B cell (primary cell): Measurements from ENCODE around the gene INSR. TPM values are rescaled to one million over a fixed set of nuclear protein-coding genes. Genes with fewer than 3 reads are reported as not detected.

Source experiments
- ATAC-seq: fragments of 200-7000 bp; cut with Tn5 transposase; one replicate; pipeline ENCODE4 v1.10.0; 2021; ENCODE audit warnings: low read depth, mild to moderate bottlenecking, moderate number of reproducible peaks, moderate library complexity
- CTCF ChIA-PET: fragments of 350-600 bp; sonication (Branson Sonifier 250); formaldehyde crosslinking; loops from one replicate; lab custom pipeline; 2021; ENCODE audit warnings: antibody characterized with exemption, inconsistent platforms; lab: Charles Lee
- POLR2A ChIA-PET: fragments of 350-600 bp; sonication (Branson Sonifier 250); formaldehyde crosslinking; loops from one replicate; lab custom pipeline; 2021; ENCODE audit warnings: antibody characterized with exemption; lab: Charles Lee
- DNase-seq: peaks from one replicate; pipeline ENCODE4 v3.0.0; 2013
- H2AFZ ChIP-seq: 2 replicates; pipeline ENCODE4 v1.6.1; 2012; ENCODE audit warnings: mild to moderate bottlenecking, low read depth, low read length; ENCODE audit not compliant: insufficient read depth, poor library complexity, severe bottlenecking
- H3K27ac ChIP-seq, 2 donors: 1 replicate in 1 of 2; 2 replicates in 1 of 2; pipeline ENCODE4 v1.5.1; 2012 to 2013; ENCODE audit warnings: low read length in 2 of 2, mild to moderate bottlenecking in 2 of 2, moderate library complexity in 1 of 2
- H3K27me3 ChIP-seq, 4 experiments: fragments of 200-600 bp in 1 of 4; sonication (generic) in 1 of 4; replicated peaks in 1 of 4; 1 replicate in 2 of 4; 2 replicates in 2 of 4; pipeline versions ENCODE4 v1.6.1 to v1.7.0; 2013 to 2016; ENCODE audit warnings: low read length in 3 of 4, mild to moderate bottlenecking in 2 of 4, mixed read lengths in 1 of 4, moderate library complexity in 1 of 4; ENCODE audit not compliant: insufficient read depth in 4 of 4, control insufficient read depth in 3 of 4; ENCODE audit errors: control extremely low read depth in 1 of 4
- H3K36me3 ChIP-seq, 2 experiments: replicated peaks in 1 of 2; 1 replicate in 1 of 2; 2 replicates in 1 of 2; pipeline versions ENCODE4 v1.6.1 to v1.7.1; 2013; ENCODE audit warnings: low read length in 1 of 2; ENCODE audit not compliant: insufficient read depth in 2 of 2, control insufficient read depth in 1 of 2; ENCODE audit errors: control extremely low read depth in 1 of 2, extremely low read depth in 1 of 2
- H3K4me1 ChIP-seq, 2 donors: fragments of 200-600 bp in 1 of 2; sonication (generic) in 1 of 2; 1 replicate in 1 of 2; 2 replicates in 1 of 2; pipeline versions ENCODE4 v1.5.1 to v1.6.1; 2013 to 2017; ENCODE audit warnings: low read length in 2 of 2; ENCODE audit not compliant: control insufficient read depth in 2 of 2, insufficient read depth in 2 of 2
- H3K4me2 ChIP-seq: replicated peaks from 2 replicates; pipeline ENCODE3; 2012; ENCODE audit warnings: mild to moderate bottlenecking, low read depth, low read length; ENCODE audit not compliant: poor library complexity, severe bottlenecking
- H3K4me3 ChIP-seq, 5 experiments: fragments of 200-600 bp in 1 of 5; sonication (generic) in 1 of 5; 1 replicate in 3 of 5; 2 replicates in 2 of 5; pipeline versions ENCODE4 v1.5.1 to v1.7.0; 2011 to 2016; ENCODE audit warnings: low read length in 4 of 5, mild to moderate bottlenecking in 4 of 5, low read depth in 2 of 5, control low read depth in 1 of 5, moderate library complexity in 1 of 5; ENCODE audit not compliant: insufficient read depth in 1 of 5; ENCODE audit errors: control extremely low read depth in 1 of 5, extremely low read depth in 1 of 5
- H3K79me2 ChIP-seq: fragments of 200-600 bp; sonication (generic); one replicate; pipeline ENCODE4 v1.6.0; 2016; ENCODE audit warnings: low read length; ENCODE audit not compliant: control insufficient read depth, insufficient read depth
- H3K9ac ChIP-seq: fragments of 200-600 bp; sonication (generic); 2 replicates; pipeline ENCODE4 v1.6.1; 2017; ENCODE audit warnings: mild to moderate bottlenecking, low read length, moderate library complexity
- H3K9me3 ChIP-seq, 3 donors: one replicate each; pipeline versions ENCODE4 v1.6.1 to v1.7.1; 2013; ENCODE audit warnings: low read length in 2 of 3; ENCODE audit not compliant: control insufficient read depth in 2 of 3, insufficient read depth in 1 of 3; ENCODE audit errors: control extremely low read depth in 1 of 3
- H4K20me1 ChIP-seq: 2 replicates; pipeline ENCODE4 v1.6.0; 2012; ENCODE audit warnings: mild to moderate bottlenecking, low read length; ENCODE audit not compliant: insufficient read depth, control insufficient read depth, poor library complexity, severe bottlenecking
- H3K27ac Mint-ChIP-seq: one replicate; pipeline ENCODE4 v1.8.0; 2021; ENCODE audit warnings: mixed read lengths
- H3K27me3 Mint-ChIP-seq: one replicate; pipeline ENCODE4 v1.8.0; 2021; ENCODE audit warnings: mixed read lengths
- H3K4me1 Mint-ChIP-seq: one replicate; pipeline ENCODE4 v1.8.0; 2021; ENCODE audit warnings: mixed read lengths
- H3K4me3 Mint-ChIP-seq: one replicate; pipeline ENCODE4 v1.8.0; 2021; ENCODE audit warnings: mixed read lengths
- H3K9me3 Mint-ChIP-seq: one replicate; pipeline ENCODE4 v1.8.0; 2022; ENCODE audit warnings: mixed read lengths; ENCODE audit not compliant: insufficient read depth
- CTCF ChIP-seq: fragments of 200-600 bp; IDR thresholded peaks from one replicate; pipeline ENCODE4 v1.8.0; 2022; ENCODE audit warnings: antibody characterized with exemption, mild to moderate bottlenecking
- WGBS: methylation state at CpG from one replicate; pipeline ENCODE4 v1.1.5; 2013; ENCODE audit warnings: missing lambda C conversion rate; ENCODE audit not compliant: insufficient coverage; 5-methylcytosine and 5-hydroxymethylcytosine counted together
- intact Hi-C: fragments of 100-400 bp; cut with micrococcal nuclease; formaldehyde crosslinking; loops from one replicate; pipeline ENCODE4 v1.10.0; 2022
- polyA plus RNA-seq: library from polyadenylated mRNA; depleted of rRNA; stranded (reverse); fragments of >200 nt; gene quantifications from 2 replicates; pipeline ENCODE4 v1.2.3, GENCODE V29; 2012
- total RNA-seq, 2 donors: library from RNA; stranded (reverse); fragments of 120-200 nt in 1 of 2; gene quantifications; 1 replicate in 1 of 2; 2 replicates in 1 of 2; pipeline versions ENCODE4 v1.2.3 to v1.2.4, GENCODE V29; 2013 to 2022

INSR gene
- total and polyA plus RNA-seq, 2 donors (not counting 1 experiment from before 2014, with no cell fraction given) = 1.4 to 6.3 TPM

- no peaks in the 10 kb centered on the region for H3K79me2 ChIP-seq
- POLR2A ChIA-PET = no interaction called here
Observed at GRCh38 chr19:7268705-7269098, 25.5 kb downstream of the INSR start.

More at GRCh38 chr19:7268705-7269098, 25.5 kb downstream of the INSR start:
- CTCF ChIA-PET = no interaction called here
- intact Hi-C loops = no loop called here
- no peak overlapping the region for H3K27ac ChIP-seq
- WGBS = 72% methylated on average over 5 of the region's 5 CpGs
- no peak overlapping the region for H3K4me3 ChIP-seq
- no peak overlapping the region for H3K4me2 ChIP-seq
- peaks cover 0 to 5% of the 10 kb centered on the region in 2 experiments for H3K36me3 ChIP-seq
- Mint-ChIP-seq H3K9me3 (no peaks in the 10 kb centered on the region), H3K4me3 (no peak overlapping the region), H3K27ac (no peak overlapping the region), H3K4me1 (peaks cover 6% of the 10 kb centered on the region), H3K27me3 (peaks cover 7% of the 10 kb centered on the region)
- no peak overlapping the region for H3K9ac ChIP-seq
- H3K9me3 ChIP-seq = peaks cover 0 to 11% (median 0%) of the 10 kb centered on the region in 3 donors
- H2AFZ ChIP-seq = no peak overlapping the region
- no peaks in the 10 kb centered on the region for H4K20me1 ChIP-seq
- peaks cover 2 to 4% of the 10 kb centered on the region in 2 donors for H3K4me1 ChIP-seq
- DNase-seq (no peak), ATAC-seq (no peak)
- no peak for TF ChIP-seq CTCF
- H3K27me3 ChIP-seq = no peaks in the 10 kb centered on the region
